Measurements from ENCODE around the gene SLC51A.
A peak's percentile ranks its signal among the peaks of the same experiment; 100 is the strongest.
"Not testable (repeated sequence)": the region's sequence is repeated elsewhere in the genome, so short reads cannot be mapped to it uniquely, and the experiment has no call there.

SLC51A gene

DNA sequence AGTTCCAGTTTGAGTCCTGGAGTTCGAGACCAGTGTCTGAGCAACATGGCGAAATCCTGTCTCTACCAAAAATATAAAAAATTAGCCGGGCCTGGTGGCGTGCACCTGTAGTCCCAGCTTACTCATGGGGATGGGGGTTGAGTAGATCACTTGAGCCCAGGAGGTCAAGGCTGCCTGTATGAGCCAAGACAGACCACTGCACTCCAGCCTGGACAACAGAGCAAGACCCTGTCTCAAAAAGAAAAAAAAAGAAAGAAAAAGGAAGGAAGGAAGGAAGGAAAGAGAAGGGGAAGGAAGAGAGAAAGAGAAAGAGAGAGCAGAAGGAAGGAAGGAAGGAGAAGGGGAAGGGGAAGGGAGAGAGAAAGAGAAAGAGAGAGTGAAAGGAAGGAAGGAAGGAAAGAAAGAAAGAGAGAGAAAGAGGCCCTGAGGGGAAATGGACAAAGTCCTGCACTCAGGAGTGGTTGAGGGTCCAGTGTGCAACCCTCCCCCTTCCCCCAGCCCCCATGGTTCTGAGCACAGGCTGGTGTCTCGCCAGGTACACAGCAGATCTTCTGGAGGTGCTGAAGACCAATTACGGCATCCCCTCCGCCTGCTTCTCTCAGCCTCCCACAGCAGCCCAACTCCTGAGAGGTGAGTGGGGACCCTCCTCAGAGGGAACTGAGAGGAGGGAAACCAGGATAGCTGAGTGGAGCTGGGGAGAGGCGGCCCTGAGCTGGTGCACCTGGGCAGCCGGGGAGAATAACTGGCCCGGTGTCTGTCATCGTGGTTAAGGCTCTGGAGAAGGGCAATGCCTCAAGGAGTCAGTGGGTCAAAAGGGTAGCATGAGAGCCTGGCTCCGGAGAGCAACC lies 1.2 kb downstream of the SLC51A start:
- DNase-seq: no peak

DNA sequence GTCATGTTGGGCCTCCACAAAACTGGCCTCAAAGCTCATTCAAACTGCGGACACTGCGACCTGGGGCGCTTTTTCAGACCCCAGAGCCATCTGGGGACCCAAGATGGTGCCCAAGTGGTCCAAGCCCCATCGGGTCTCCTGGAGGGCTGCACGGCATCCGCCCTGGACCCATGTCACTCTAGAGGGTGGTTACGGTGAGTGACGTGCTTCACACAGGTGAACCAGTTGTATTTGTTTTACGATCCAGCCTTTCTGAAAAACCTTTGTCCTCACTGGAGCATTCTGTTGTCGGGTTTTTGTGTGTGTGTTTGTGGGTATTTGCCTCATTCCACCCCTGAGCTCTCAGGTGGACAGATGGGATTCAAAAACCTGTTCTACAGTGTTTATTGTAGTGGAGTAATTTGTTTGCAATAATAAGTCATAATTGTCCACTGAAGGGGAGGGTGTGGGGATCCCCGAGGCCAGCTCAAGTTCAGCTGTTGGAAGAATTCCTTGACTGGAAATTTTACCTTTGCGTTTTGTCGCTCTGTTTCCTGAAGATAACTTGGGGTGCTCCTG lies 1.9 kb downstream of the SLC51A start:
- DNase-seq: no peak

DNA sequence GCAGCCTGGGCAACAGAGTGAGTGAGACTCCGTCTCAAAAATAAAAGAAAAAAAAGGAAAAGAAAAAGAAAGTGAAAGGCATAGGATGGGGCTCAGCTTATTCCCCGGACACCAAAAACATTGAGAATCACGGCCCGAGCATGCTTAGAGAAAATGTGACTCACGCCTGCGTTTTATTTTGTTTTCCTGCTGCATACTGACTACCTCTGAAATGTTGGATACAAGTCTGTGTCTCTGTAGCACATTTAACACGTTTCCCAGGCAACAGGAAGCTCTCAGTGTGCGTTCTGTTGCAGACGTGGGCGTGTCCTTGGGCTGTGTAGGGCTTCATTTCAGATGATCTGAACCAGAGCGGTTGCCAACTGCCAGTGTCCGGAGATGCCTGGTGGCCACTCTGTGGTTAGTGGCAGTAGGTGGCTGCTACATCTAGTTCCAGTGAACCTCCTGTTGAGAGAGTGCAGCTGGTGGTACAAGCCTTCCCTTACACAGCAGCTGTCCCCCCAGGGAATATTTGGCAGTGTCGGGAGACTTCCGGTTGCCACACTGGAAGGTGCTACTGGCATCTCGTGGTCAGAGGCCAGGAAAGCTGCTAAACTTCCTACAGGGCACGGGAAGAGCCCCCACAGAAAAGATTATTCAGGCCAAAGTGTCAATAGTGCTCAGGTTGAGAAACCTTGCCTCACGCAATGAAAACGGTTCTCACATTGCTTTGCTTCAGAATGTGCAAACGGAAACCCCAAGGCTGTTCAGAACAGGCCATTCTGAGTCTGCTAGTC lies 3.0 kb downstream of the SLC51A start:
- DNase-seq: peak; percentile 83

DNA sequence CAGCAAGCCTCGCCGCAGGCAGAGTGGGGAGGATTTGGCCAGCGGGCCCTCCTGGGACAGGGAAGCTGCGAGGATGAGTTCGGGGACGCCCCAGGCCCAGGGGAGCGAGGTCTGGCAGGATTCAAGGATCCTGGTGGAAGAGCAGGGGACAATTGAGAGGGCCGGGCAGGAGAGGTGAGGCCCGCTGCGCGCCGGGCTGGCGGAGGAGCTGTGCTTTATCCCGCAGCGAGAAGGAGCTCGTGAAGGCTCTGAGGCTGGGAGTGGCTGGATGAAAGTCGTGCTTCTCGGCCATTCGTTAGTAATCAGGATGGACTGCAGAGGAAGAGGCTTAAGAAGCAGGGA lies 3.6 kb downstream of the SLC51A start:
- no peak for DNase-seq

DNA sequence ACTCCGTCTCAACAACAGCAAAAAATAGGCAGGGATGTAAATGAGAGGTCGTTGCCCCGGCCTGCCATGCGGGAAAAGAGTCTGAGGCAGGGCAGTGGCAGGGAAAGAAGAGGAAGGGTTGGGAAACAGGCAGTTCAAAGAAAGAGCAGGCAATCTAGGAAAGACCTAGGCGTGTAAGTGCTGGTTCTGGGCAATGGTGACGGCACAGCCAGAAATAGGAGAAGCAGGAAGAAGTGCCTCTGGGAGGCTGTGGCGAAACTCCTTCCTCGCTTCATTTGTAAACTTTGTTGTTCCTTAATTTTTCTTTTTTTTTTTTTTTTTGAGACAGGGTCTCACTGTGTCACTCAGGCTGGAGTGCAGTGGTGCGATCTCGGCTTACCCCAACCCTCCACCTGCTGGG lies 4.3 kb downstream of the SLC51A start:
- no peak for DNase-seq

DNA sequence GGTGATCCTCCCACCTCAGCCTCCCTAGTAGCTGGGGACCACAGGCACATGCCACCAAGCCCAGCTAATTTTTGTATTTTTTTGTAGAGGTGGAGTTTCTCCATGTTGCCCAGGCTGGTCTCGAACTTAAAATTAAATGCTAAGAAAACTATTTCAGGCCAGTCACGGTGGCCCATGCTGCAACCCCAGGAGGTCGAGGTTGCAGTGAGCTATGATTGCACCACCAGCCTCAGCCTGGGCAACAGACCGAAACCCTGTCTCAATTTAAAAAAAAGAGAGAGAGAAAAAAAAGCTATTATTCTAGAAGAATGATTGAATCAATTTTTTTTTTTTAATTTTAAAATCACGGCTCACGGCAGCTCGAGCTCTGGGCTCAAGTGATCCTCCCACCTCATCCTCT lies 4.7 kb downstream of the SLC51A start:
- no peak for DNase-seq

DNA sequence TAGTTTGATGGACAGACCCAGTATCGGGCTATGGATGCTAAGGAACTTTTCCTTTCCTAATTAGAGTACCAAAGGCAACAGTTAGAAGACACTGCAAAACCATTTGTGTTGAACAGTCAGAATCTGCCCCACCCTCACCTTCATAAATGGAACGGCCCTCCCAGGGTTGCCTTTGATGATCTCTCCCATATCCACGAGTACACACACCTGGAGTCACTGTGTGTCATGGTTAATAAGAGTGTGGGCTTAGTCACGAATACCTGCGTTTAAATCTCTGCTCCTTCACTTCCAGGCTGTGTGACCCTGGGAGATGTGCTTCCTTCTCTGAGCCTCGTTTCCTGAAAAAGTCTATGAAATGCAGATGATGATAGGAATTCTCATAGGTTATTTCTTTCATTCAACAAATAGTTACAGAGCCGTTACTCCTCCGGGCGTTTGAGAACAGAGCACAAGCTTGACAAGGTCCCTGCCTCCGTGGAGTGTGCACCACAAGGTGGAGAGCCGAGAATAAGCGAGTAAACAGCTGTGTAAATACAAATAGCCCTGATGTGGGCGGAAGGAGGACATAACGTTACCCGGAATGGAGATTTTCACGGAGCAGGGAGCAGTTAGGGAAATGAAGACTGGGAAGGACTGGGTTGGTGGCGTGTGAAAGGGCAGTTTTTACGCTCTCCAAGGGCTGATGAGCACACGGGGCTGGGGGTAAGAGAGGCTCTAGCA lies 6.7 kb downstream of the SLC51A start:
- DNase-seq: no peak

DNA sequence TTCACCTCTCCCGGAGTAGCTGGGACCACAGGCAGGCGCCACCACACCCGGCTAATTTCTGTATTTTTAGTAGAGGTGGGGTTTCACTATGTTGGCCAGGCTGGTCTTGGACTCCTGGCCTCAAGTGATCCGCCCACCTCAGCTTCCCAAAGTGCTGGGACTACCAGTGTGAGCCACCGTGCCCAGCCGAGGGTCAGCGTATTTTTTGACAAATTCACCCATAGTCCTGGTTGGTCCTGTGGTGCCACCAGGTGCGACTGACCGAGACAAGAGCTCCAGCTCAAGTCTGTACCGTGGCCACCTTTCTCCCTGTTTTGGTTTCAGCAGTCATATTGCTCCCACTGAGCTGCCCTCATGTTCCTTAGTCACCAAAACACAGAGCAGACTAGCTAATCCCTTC lies 8.8 kb downstream of the SLC51A start:
- DNase-seq: no peak

DNA sequence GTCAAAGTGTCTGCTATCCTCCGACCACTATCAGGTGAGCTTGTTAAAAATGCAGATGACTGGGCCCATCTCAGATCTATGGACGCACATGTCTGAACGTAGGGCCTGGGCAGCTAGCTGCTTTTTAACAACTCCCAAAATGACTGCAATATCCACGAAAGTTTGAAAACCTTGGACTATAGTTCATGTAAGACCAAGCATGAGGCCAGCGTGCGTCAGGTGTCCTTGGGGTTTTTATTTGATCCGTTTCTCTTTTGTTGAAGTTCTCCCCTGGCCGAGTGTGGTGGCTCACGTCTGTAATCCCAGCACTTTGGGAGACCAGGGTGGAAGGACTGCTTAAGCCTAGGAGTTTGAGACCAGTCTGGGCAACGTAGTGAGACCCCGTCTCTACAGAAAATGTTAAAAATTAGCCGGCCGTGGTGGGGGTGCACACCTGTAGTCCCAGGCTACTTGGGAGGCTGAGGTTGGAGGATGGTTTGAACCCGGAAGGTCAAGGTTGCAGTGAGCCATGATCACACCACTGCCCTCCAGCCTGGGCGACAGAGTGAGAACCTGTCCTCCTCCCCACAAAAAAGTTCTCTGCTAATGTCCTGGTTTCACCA lies 9.5 kb downstream of the SLC51A start:
- no peak for DNase-seq

DNA sequence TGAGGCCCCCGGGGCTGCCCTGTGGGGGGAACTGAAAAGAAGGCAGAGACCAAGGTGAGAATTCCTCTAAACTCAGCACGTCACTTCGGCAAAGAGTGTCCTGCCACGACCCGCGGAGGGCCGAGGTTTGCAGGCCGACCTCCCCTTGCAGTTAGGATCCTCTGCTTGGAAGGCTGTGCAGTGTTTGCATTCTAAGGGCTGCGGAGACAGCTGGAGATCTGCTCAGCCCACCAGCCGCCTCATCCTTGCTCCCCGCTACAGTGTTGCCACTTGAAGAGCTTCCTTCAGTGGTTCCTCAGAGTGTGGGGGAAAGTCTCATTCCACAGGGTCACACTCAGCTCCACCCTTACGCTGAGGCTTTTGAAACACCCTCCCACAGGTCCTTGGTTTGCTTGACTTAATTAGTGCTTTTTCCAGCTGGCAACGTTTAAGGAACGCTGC lies 10.8 kb downstream of the SLC51A start:
- DNase-seq: no peak

DNA sequence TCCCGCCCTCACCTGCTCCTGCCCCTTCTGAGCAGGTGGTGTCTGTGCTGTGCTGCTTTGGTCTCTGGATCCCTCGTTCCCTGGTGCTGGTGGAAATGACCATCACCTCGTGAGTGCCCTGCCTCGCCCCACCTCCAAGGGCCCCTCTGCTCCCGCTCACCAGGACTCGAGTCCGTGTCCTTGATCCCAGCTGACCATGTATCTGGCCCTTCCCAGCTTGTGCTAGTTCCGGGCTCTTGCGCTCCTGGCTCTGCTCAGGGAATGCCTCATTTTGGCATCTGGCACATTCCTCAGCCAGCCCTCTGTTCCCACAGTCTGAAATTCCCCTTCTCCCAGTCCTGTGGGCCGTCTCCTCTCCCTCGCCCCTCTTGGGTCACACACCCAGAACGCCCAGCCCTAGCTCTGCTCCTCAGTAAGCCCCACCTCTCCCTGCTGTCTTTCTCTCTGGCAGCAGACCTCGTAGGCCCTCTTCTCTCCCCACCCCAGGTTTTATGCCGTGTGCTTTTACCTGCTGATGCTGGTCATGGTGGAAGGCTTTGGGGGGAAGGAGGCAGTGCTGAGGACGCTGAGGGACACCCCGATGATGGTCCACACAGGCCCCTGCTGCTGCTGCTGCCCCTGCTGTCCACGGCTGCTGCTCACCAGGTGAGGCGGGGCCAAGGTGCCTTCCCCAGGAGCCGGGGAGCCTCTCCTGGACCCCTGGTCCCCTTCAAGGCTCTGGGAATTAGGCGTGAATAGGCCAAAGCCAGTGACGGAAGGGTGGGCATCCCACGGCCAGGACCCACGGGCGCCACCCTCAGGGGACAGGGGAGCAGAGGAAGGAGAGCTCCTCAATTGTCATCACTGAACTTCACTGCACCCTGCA lies 11.5 kb downstream of the SLC51A start:
- DNase-seq: no peak

DNA sequence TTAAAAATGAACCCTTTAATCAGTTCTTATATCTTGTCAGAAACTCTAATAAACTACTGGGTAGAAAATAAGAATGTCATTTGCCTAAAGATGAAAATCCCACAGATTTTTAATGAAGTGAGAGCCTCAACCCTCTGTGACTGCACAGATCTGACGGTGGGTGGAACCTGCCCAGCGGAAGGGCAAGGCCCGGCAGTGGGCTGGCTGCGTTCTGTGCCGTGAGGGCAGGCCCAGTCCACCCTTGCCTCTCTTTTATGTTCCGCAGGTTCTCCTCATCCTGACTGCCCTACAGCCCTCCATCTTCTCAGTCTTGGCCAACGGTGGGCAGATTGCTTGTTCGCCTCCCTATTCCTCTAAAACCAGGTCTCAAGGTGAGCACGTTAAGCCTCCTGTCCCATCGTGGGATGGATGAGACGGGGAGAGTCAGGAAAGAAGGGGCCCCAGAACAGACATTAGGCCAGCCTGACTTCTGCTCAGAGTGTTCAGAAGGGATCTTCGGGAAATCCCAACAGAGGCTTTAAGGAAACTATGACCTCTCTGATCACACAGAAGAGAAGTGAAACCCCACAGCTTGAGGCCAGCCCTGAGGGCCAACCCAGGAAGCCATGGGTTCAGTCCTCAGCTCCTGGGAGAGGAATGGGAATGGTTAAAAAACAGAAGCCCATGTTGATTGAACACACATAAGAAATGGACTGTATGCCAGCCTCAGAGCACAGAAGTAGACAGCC lies 16.0 kb downstream of the SLC51A start:
- no peak for DNase-seq

DNA sequence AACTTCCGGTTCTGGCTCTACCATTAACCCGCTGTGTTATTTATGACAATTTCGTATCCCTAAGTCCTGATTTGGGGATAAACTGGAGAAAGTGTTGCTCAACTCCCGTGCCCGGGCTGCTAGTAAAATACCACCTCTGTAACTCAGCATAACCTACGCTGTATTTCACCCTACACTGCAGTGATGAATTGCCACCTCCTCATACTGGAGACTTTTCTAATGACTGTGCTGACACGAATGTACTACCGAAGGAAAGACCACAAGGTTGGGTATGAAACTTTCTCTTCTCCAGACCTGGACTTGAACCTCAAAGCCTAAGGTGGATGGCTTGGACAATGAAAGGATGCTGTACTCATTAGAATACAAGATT lies 16.5 kb downstream of the SLC51A start:
- DNase-seq: no peak

DNA sequence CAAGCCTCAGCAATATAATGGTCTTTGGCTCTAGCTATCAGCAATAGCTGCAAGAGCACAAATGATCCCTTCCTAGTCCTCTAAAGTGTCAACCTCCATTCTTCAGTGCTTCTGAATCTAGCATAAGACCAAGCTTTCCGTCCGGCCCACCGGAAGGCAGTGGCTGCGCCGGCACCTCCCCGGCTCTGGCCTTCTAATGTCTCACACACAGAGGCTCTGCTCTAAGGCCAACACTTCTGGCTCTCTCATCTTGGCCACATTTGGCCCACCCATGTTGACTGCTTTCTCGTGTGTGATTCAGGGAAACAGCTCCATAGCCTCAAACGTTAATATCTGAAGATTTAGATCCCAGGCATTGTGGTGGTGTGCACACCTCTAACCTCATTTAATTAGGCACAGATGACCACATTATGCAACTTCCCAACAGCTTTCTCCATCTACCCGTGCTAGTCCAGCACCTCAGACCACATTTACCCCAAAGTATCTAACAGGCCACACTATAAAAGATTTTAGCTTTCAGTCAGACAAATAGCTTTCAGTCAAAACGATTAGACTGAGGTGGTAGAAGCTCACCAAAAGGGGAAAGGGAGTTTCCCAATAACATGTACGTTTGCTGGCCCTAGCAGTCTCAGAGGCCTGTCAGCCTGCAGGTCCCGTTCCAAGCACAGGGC lies 19.3 kb downstream of the SLC51A start:
- no peak for DNase-seq

DNA sequence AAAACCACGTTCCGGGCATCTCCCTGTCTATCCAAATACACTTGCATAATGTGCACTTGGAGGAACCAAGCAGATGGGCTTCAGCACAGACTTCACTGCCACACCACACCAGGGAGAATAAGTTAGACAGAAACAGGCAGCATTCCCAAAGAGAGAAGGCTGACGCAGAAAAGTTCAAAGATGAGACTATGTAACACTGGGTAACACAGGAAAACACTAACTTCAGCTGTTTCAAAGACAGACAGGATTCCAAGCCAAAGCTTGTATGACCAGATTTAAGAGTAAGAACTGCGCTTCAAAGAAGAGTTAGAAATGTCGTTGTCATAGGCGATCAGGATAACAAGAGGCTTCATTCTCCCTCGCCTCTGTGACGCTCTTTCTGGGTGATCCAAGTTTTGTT lies 19.9 kb downstream of the SLC51A start:
- DNase-seq: no peak

DNA sequence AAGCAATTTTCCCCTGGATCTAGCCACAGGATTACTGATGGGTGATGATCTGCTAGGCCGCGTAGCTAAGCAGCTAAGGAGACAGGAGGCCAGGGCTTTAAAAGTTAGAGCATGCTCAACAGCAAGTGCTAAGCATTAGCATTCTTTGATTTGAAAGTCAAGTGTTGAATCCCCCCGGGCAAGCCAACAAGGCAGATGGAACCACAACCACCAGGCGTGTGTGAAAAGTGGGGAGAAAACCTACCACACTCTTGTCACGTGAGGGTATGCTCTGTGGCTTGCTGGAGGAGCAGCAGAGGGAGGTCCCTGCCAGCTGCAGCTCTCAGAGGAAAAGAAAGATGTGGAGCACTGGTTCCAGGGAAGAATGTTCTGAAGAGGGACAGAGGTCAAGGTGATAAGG lies 20.9 kb downstream of the SLC51A start:
- no peak for DNase-seq

DNA sequence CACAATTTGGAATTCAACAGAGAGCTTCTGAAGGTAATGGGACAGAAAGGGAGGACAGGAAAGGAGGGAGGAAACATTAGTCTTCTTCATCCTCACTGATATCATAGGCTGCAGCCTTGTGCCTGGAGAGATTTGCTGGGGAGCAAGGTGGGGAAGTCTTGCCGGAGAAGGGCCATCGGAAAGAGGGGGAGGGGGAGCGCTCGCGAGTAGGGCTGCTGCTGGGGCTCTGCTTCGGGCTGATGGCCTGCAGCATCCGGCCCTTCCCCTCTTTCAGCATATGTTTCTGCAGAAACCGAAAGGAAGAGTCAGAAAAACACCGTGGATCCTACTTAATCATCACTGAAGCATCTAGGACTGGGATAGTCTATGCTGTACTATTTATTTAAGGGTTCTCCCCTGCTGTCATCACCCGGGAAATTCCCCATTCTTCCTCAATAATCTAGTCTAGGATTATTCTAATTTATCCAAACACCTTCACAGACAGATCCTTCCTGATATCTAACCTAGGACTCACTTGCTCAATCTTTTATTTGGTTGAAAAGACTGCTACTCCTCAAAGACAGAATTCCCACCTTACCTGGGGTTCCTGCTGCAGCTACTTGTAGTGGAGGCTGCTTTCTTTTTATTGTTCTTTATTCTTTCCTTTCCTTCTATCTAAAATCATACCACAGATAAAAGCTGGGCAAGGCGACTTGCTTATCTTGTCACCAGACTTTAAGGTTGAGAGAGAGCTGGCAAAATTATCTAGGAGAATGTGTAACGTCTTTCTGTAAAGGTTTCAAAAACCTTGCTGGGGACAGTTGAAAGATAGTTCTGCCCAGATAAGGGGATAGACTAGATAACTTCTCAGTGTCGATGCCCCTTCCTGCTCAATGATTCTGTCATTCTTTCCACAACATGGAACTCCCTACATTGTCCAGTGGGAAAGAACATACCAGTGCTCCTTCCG lies 22.6 kb downstream of the SLC51A start:
- DNase-seq: no peak

DNA sequence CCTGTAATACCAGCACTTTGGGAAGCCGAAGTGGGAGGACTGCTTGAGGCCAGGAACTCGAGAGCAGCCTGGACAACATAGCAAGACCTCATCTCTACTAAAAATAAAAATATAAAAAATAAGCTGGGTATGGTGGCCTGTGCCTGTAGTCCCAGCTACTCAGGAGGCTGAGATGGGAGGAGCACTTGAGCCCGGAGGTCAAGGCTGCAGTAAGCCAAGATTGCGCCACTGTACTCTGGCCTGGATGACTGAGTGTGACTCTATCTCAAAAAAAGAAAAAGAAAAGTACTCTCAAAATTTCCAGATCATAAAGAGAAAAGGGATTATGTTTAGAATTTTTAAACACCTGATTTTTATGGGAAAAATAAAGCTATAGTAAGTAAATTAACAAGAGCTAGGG lies 24.1 kb downstream of the SLC51A start:
- no peak for DNase-seq

DNA sequence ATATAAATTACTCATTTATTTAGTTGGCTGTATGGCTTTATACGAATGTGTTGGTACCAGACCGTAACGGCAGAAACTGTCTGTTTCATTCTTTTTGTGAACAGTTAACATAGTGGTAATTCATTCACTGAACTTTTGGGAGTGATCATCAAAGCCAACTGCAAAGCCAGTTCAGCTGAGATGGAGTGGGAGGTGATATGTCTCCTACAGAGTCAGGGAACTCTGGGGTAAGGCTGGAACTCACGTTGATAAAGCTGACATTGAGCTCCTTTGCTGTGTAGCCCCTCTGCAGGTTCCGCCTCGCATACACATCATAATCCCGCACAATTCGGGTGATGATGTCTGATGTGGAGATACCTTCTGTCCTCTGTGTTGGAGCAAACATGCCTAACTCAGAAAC lies 25.4 kb downstream of the SLC51A start:
- DNase-seq: no peak

DNA sequence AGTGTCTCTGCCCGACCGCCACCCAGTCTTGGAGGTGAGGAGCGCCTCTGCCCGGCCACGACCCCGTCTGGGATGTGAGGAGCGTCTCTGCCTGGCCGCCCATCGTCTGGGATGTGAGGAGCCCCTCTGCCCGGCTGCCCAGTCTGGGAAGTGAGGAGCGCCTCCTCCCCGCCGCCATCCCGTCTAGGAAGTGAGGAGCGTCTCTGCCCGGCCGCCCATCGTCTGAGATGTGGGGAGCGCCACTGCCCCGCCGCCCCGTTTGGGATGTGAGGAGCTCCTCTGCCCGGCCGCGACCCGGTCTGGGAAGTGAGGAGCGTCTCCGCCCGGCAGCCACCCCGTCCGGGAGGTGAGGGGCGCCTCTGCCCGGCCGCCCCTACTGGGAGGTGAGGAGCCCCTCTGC lies 27.8 kb downstream of the SLC51A start:
- not testable (repeated sequence) for DNase-seq

Measured in GOT3 (cell line).